Tibial artery (tissue), 4 donors: ENCODE results near the gene CWC22.
A peak's percentile ranks its signal among the peaks of the same experiment; 100 is the strongest.
"Not testable (repeated sequence)": the region's sequence is repeated elsewhere in the genome, so short reads cannot be mapped to it uniquely, and the experiment has no call there.

Experiments
- DNase-seq, 2 donors: peaks; one replicate each; pipeline ENCODE4 v3.0.0-alpha.2; 2019
- H3K27ac ChIP-seq, 2 donors: fragments of 200-600 bp; sonication (generic) in 1 of 2; 1 replicate in 1 of 2; 2 replicates in 1 of 2; pipeline ENCODE4 v1.5.1; 2018 to 2019; ENCODE audit warnings: mild to moderate bottlenecking in 1 of 2
- H3K27me3 ChIP-seq, 2 donors: fragments of 200-600 bp; sonication (generic) in 1 of 2; one replicate each; pipeline versions ENCODE4 v1.5.1 to v1.6.0; 2016 to 2019
- H3K36me3 ChIP-seq, 3 donors: fragments of 200-600 bp; sonication (generic) in 2 of 3; one replicate each; pipeline ENCODE4 v1.5.1; 2016 to 2019; ENCODE audit warnings: mild to moderate bottlenecking in 2 of 3
- H3K4me1 ChIP-seq, 4 donors: fragments of 200-600 bp; sonication (generic) in 2 of 4; 1 replicate in 3 of 4; 2 replicates in 1 of 4; pipeline ENCODE4 v1.5.1; 2016 to 2019
- H3K4me3 ChIP-seq, 2 donors: fragments of 200-600 bp; sonication (generic) in 1 of 2; 1 replicate in 1 of 2; 2 replicates in 1 of 2; pipeline ENCODE4 v1.5.1; 2018 to 2019; ENCODE audit warnings: mild to moderate bottlenecking in 2 of 2
- H3K9me3 ChIP-seq, 3 donors: fragments of 200-600 bp; sonication (generic) in 1 of 3; one replicate each; pipeline ENCODE4 v1.5.1; 2016 to 2019
- CTCF ChIP-seq, 2 experiments: fragments of 200-600 bp in 1 of 2; fragments of 450-650 bp in 1 of 2; IDR thresholded peaks; one replicate each; pipeline ENCODE4 v1.5.1; 2017 to 2019; ENCODE audit warnings: antibody characterized with exemption in 2 of 2, mild to moderate bottlenecking in 1 of 2, moderate library complexity in 1 of 2
- intact Hi-C: fragments of 100-400 bp; cut with DNase I; formaldehyde crosslinking; loops from one replicate; pipeline ENCODE4 v1.15.0; 2023; ENCODE audit warnings: low total_unique reads

Gene CWC22

GRCh38 chr2:180010701-180011100 is 3.6 kb upstream of the CWC22 start:
- Histone ChIP-seq H3K4me1 (peaks cover 0 to 7% (median 6%) of the 10 kb centered on the region in 4 donors), H3K27me3 (no peaks in the 10 kb centered on the region), H3K27ac (no peak overlapping the region), H3K36me3 (no peaks in the 10 kb centered on the region), H3K9me3 (no peaks in the 10 kb centered on the region), H3K4me3 (no peak overlapping the region)
- TF ChIP-seq CTCF (IDR thresholded peaks at IDR 0.05), result no peak
- intact Hi-C loops, result no loop called here
- DNase-seq, result no peak

- Histone ChIP-seq H3K36me3 (no peaks in the 10 kb centered on the region), H3K27me3 (no peaks in the 10 kb centered on the region), H3K4me3 (peak overlapping the region; percentile 77 to 80), H3K27ac (peak overlapping the region; percentile 87 to 90), H3K4me1 (peaks cover 0 to 26% (median 12%) of the 10 kb centered on the region in 4 donors), H3K9me3 (no peaks in the 10 kb centered on the region)
- no peak for TF ChIP-seq CTCF (IDR thresholded peaks at IDR 0.05)
- no peak for DNase-seq
- intact Hi-C loops, result no loop called here
Observed at GRCh38 chr2:180006231-180006630, 866 bp downstream of the CWC22 start.

- intact Hi-C loops, H3K27ac ChIP-seq, DNase-seq, H3K36me3 ChIP-seq, H3K27me3 ChIP-seq, H3K9me3 ChIP-seq: not testable (repeated sequence)
- Histone ChIP-seq H3K4me3 (peak overlapping the region in 1 of 2 donors; percentile 80), H3K4me1 (peaks cover 0 to 26% (median 12%) of the 10 kb centered on the region in 4 donors)
Observed at GRCh38 chr2:180005465-180005864, 1.6 kb downstream of the CWC22 start.

- Histone ChIP-seq H3K27ac (no peak overlapping the region), H3K4me1 (peaks cover 0 to 26% (median 12%) of the 10 kb centered on the region in 4 donors), H3K9me3 (no peaks in the 10 kb centered on the region), H3K4me3 (no peak overlapping the region), H3K36me3 (no peaks in the 10 kb centered on the region), H3K27me3 (no peaks in the 10 kb centered on the region)
- no peak for DNase-seq
- TF ChIP-seq CTCF (IDR thresholded peaks at IDR 0.05), result no peak
- intact Hi-C loops, result no loop called here
Observed at GRCh38 chr2:180004731-180005130, 2.4 kb downstream of the CWC22 start.

- intact Hi-C loops, result no loop called here
- no peak for TF ChIP-seq CTCF (IDR thresholded peaks at IDR 0.05)
- no peak overlapping the region for H3K4me3 ChIP-seq
- no peak overlapping the region for H3K27ac ChIP-seq
- no peak for DNase-seq
- no peaks in the 10 kb centered on the region for H3K36me3 ChIP-seq
- no peaks in the 10 kb centered on the region for H3K9me3 ChIP-seq
- peaks cover 0 to 26% (median 12%) of the 10 kb centered on the region in 4 donors for H3K4me1 ChIP-seq
- H3K27me3 ChIP-seq, result no peaks in the 10 kb centered on the region
Observed at GRCh38 chr2:180003559-180003958, 3.5 kb downstream of the CWC22 start.

- DNase-seq, result no peak
Observed at GRCh38 chr2:180003073-180003472, 4.0 kb downstream of the CWC22 start.

More at GRCh38 chr2:180003073-180003472, 4.0 kb downstream of the CWC22 start:
- Histone ChIP-seq H3K9me3 (no peaks in the 10 kb centered on the region), H3K27ac (no peak overlapping the region), H3K4me3 (no peak overlapping the region), H3K36me3 (no peaks in the 10 kb centered on the region), H3K27me3 (no peaks in the 10 kb centered on the region), H3K4me1 (peaks cover 0 to 26% (median 12%) of the 10 kb centered on the region in 4 donors)
- no peak for TF ChIP-seq CTCF (IDR thresholded peaks at IDR 0.05)
- intact Hi-C loops, result no loop called here
